HCT116 (cell line): Measurements from ENCODE around the gene LPAR6.

Experiments used
- CEBPB ChIP-seq: IDR thresholded peaks from 2 replicates; pipeline ENCODE4 v1.6.1; 2012; ENCODE audit warnings: low read depth
- CTCF ChIP-seq, 3 experiments: fragments of 200-600 bp in 1 of 3; sonication (generic) in 1 of 3; IDR thresholded peaks in 2 of 3; conservative IDR thresholded peaks in 1 of 3; 2 replicates each; pipeline ENCODE4 v1.5.1; 2012 to 2017; ENCODE audit warnings: low read depth in 2 of 3, low read length in 2 of 3, antibody characterized with exemption in 1 of 3, borderline replicate concordance in 1 of 3, control low read depth in 1 of 3, mild to moderate bottlenecking in 1 of 3, mixed read lengths in 1 of 3, mixed run types in 1 of 3, moderate library complexity in 1 of 3; ENCODE audit not compliant: insufficient read depth in 1 of 3
- ELF1 ChIP-seq: IDR thresholded peaks from 2 replicates; pipeline ENCODE4 v1.6.1; 2012; ENCODE audit warnings: low read depth, borderline replicate concordance
- EZH2 ChIP-seq: fragments of 200-600 bp; sonication (generic); IDR thresholded peaks from 2 replicates; pipeline ENCODE4 v1.6.1; 2017; ENCODE audit warnings: antibody characterized with exemption, mixed run types
- EZH2phosphoT487 ChIP-seq: fragments of 200-600 bp; IDR thresholded peaks from 2 replicates; pipeline ENCODE4 v1.6.1; 2018; ENCODE audit warnings: antibody characterized with exemption, borderline replicate concordance
- JUND ChIP-seq: IDR thresholded peaks from 2 replicates; pipeline ENCODE4 v1.6.1; 2012
- MAX ChIP-seq: IDR thresholded peaks from 2 replicates; pipeline ENCODE4 v1.6.1; 2012
- POLR2A ChIP-seq: IDR thresholded peaks from 2 replicates; pipeline ENCODE4 v1.7.0; 2011; ENCODE audit warnings: borderline replicate concordance; ENCODE audit not compliant: insufficient read depth, insufficient read length; ENCODE audit errors: extremely low read depth
- POLR2AphosphoS5 ChIP-seq: IDR thresholded peaks from 2 replicates; pipeline ENCODE4 v1.6.1; 2011; ENCODE audit warnings: mild to moderate bottlenecking, low read depth, low read length, moderate library complexity
- RAD21 ChIP-seq: IDR thresholded peaks from 2 replicates; pipeline ENCODE4 v1.6.1; 2012; ENCODE audit warnings: low read depth, mild to moderate bottlenecking
- TCF7L2 ChIP-seq: IDR thresholded peaks from 2 replicates; pipeline ENCODE4 v1.7.0; 2011; ENCODE audit warnings: borderline replicate concordance, inconsistent platforms; ENCODE audit not compliant: insufficient read depth, insufficient read length; ENCODE audit errors: extremely low read depth
- YY1 ChIP-seq: IDR thresholded peaks from 2 replicates; pipeline ENCODE4 v1.6.1; 2011; ENCODE audit warnings: low read length, low read depth, moderate library complexity, mild to moderate bottlenecking; ENCODE audit not compliant: insufficient replicate concordance; ENCODE audit errors: extremely low read depth
- ZBTB33 ChIP-seq: IDR thresholded peaks from 2 replicates; pipeline ENCODE4 v1.6.1; 2011; ENCODE audit warnings: mild to moderate bottlenecking, low read length, moderate library complexity; ENCODE audit not compliant: insufficient replicate concordance; ENCODE audit errors: extremely low read depth
- ZNF274 ChIP-seq: fragments of 200-500 bp; sonication (Bioruptor generic); IDR thresholded peaks from 2 replicates; pipeline ENCODE4 v1.6.1; 2014; ENCODE audit warnings: mild to moderate bottlenecking, low read depth, low read length, inconsistent platforms

GRCh38 chr13:48437371-48437770 lies 24.5 kb upstream of the LPAR6 start:
- TF ChIP-seq POLR2A: no peak
- TF ChIP-seq ELF1: no peak
- no peak for TF ChIP-seq EZH2phosphoT487
- TF ChIP-seq CTCF (IDR thresholded peaks at IDR 0.05 in 2 of 3, conservative IDR thresholded peaks at IDR 0.05 in 1 of 3; ENCODE audit: borderline replicate concordance in 1 of 3, insufficient read depth in 1 of 3, low read depth in 2 of 3, low read length in 2 of 3): no peak
- TF ChIP-seq MAX: no peak
- TF ChIP-seq POLR2AphosphoS5: no peak
- TF ChIP-seq CEBPB: no peak
- no peak for TF ChIP-seq JUND
- no peak for TF ChIP-seq EZH2
- no peak for TF ChIP-seq RAD21
- TF ChIP-seq ZNF274: no peak
- no peak for TF ChIP-seq YY1
- no peak for TF ChIP-seq ZBTB33
- no peak for TF ChIP-seq TCF7L2
